SK-N-SH (cell line): ENCODE measurements around the gene CEP85. TPM values are rescaled to one million over a fixed set of nuclear protein-coding genes. Genes with fewer than 3 reads are reported as not detected.

ENCODE experiments used
- CTCF ChIA-PET: fragments of 300-600, 350-600 bp; formaldehyde crosslinking; extraction: SDS; loops from one replicate; lab custom pipeline; 2021; lab: Yijun Ruan, JAX
- POLR2A ChIA-PET: fragments of 350-600 bp; sonication (Branson Sonifier 250); formaldehyde crosslinking; extraction: SDS; loops from one replicate; lab custom pipeline; 2020; ENCODE audit warnings: antibody characterized with exemption, inconsistent platforms; lab: Yijun Ruan, JAX
- DNase-seq: peaks from one replicate; pipeline ENCODE4 v3.0.0; 2012
- H2AFZ ChIP-seq: fragments of 200-600 bp; sonication (generic); 2 replicates; pipeline ENCODE4 v1.8.1; 2016; ENCODE audit warnings: antibody characterized with exemption, mild to moderate bottlenecking, low read depth
- H3F3A ChIP-seq: fragments of 200-600 bp; sonication (generic); replicated peaks from 2 replicates; pipeline ENCODE3; 2016; ENCODE audit warnings: antibody characterized with exemption, mild to moderate bottlenecking; ENCODE audit not compliant: insufficient read depth
- H3K27ac ChIP-seq, 2 experiments: fragments of 200-500 bp in 1 of 2; fragments of 200-600 bp in 1 of 2; sonication (Bioruptor generic) in 1 of 2; sonication (generic), shearing (Covaris generic) in 1 of 2; 2 replicates each; pipeline versions ENCODE4 v1.5.1 to v1.6.1; 2014 to 2016; ENCODE audit warnings: low read depth in 2 of 2, inconsistent platforms in 1 of 2, low read length in 1 of 2, mild to moderate bottlenecking in 1 of 2, mixed read lengths in 1 of 2
- H3K27me3 ChIP-seq: fragments of 200-600 bp; sonication (generic), shearing (Covaris generic); 2 replicates; pipeline ENCODE4 v1.6.1; 2016; ENCODE audit warnings: mixed run types; ENCODE audit not compliant: insufficient read depth
- H3K36me3 ChIP-seq, 2 experiments: fragments of 200-500 bp in 1 of 2; fragments of 200-600 bp in 1 of 2; sonication (Bioruptor generic) in 1 of 2; sonication (generic) in 1 of 2; replicated peaks in 1 of 2; 2 replicates each; pipeline versions ENCODE3 to v1.5.1; 2014 to 2016; ENCODE audit warnings: low read length in 1 of 2, mild to moderate bottlenecking in 1 of 2; ENCODE audit not compliant: insufficient read depth in 2 of 2, control insufficient read depth in 1 of 2
- H3K4me1 ChIP-seq, 2 experiments: fragments of 200-500 bp in 1 of 2; fragments of 200-600 bp in 1 of 2; sonication (Bioruptor generic) in 1 of 2; sonication (generic), shearing (Covaris generic) in 1 of 2; 2 replicates each; pipeline versions ENCODE4 v1.5.1 to v1.6.1; 2014 to 2016; ENCODE audit warnings: low read depth in 1 of 2, low read length in 1 of 2, mixed run types in 1 of 2; ENCODE audit not compliant: insufficient read depth in 2 of 2, control insufficient read depth in 1 of 2
- H3K4me2 ChIP-seq: fragments of 200-600 bp; sonication (generic), shearing (Covaris generic); 2 replicates; pipeline ENCODE4 v1.6.1; 2017; ENCODE audit warnings: mixed run types
- H3K4me3 ChIP-seq, 2 experiments: fragments of 200-500 bp in 1 of 2; fragments of 200-600 bp in 1 of 2; sonication (Bioruptor generic) in 1 of 2; sonication (generic), shearing (Covaris generic) in 1 of 2; 2 replicates each; pipeline versions ENCODE4 v1.5.1 to v1.8.1; 2014 to 2016; ENCODE audit warnings: low read depth in 2 of 2, inconsistent platforms in 1 of 2, low read length in 1 of 2, mild to moderate bottlenecking in 1 of 2, mixed read lengths in 1 of 2, moderate library complexity in 1 of 2
- H3K79me2 ChIP-seq: fragments of 200-600 bp; sonication (generic); 2 replicates; pipeline ENCODE4 v1.8.1; 2017; ENCODE audit warnings: mild to moderate bottlenecking; ENCODE audit not compliant: insufficient read depth
- H3K9ac ChIP-seq: fragments of 200-600 bp; sonication (generic); 2 replicates; pipeline ENCODE4 v1.6.1; 2017; ENCODE audit warnings: mixed run types
- H3K9me2 ChIP-seq: fragments of 200-600 bp; sonication (generic); 2 replicates; pipeline ENCODE4 v1.6.1; 2017; ENCODE audit warnings: mixed run types
- H3K9me3 ChIP-seq: fragments of 200-600 bp; sonication (generic); 2 replicates; pipeline ENCODE4 v1.6.1; 2017; ENCODE audit warnings: mixed run types, mild to moderate bottlenecking, moderate library complexity
- H4K20me1 ChIP-seq: fragments of 200-600 bp; sonication (generic); 2 replicates; pipeline ENCODE4 v1.6.1; 2017; ENCODE audit warnings: mild to moderate bottlenecking, mixed run types; ENCODE audit not compliant: insufficient read depth
- FOSL2 ChIP-seq: IDR thresholded peaks from 2 replicates; pipeline ENCODE4 v1.4.0; 2012; ENCODE audit warnings: low read depth, mild to moderate bottlenecking, moderate library complexity, borderline replicate concordance
- FOXJ3 ChIP-seq: sonication (generic); formaldehyde crosslinking; IDR thresholded peaks from 2 replicates; pipeline ENCODE4 v1.5.1; 2020; ENCODE audit warnings: mild to moderate bottlenecking, missing genetic modification reagents
- FOXM1 ChIP-seq: IDR thresholded peaks from 2 replicates; pipeline ENCODE4 v1.4.0; 2012; ENCODE audit warnings: low read depth, mild to moderate bottlenecking
- JUND ChIP-seq: IDR thresholded peaks from 2 replicates; pipeline ENCODE4 v1.4.0; 2012
- MAX ChIP-seq: IDR thresholded peaks from 2 replicates; pipeline ENCODE4 v1.4.0; 2012; ENCODE audit warnings: low read depth
- RAD21 ChIP-seq: IDR thresholded peaks from 2 replicates; pipeline ENCODE4 v1.6.1; 2012; ENCODE audit warnings: mild to moderate bottlenecking, low read length
- REST ChIP-seq: IDR thresholded peaks from 2 replicates; pipeline ENCODE4 v1.6.1; 2012; ENCODE audit warnings: mild to moderate bottlenecking, low read depth, low read length, moderate library complexity
- RXRA ChIP-seq: IDR thresholded peaks from 2 replicates; pipeline ENCODE4 v1.4.0; 2012; ENCODE audit warnings: low read depth, mild to moderate bottlenecking, borderline replicate concordance
- SMC3 ChIP-seq: IDR thresholded peaks from 2 replicates; pipeline ENCODE4 v1.6.1; 2012; ENCODE audit warnings: low read depth, low read length, improper control_type of control experiment
- TEAD4 ChIP-seq: IDR thresholded peaks from 2 replicates; pipeline ENCODE4 v1.4.0; 2012; ENCODE audit warnings: mild to moderate bottlenecking, borderline replicate concordance; ENCODE audit not compliant: insufficient read depth
- USF2 ChIP-seq: fragments of 150-350 bp; IDR thresholded peaks from 2 replicates; pipeline ENCODE4 v1.6.1; 2017; ENCODE audit warnings: antibody characterized with exemption, low read length, low read depth, borderline replicate concordance
- YY1 ChIP-seq: IDR thresholded peaks from 2 replicates; pipeline ENCODE4 v1.4.0; 2012; ENCODE audit warnings: low read depth, mild to moderate bottlenecking
- ZBTB33 ChIP-seq: IDR thresholded peaks from 2 replicates; pipeline ENCODE4 v1.4.0; 2012; ENCODE audit warnings: low read depth, borderline replicate concordance
- WGBS: methylation state at CpG from one replicate; pipeline ENCODE4 v1.1.6; 2017; ENCODE audit warnings: low lambda C conversion rate; 5-methylcytosine and 5-hydroxymethylcytosine counted together
- polyA plus RNA-seq, 3 experiments: library from polyadenylated mRNA; depleted of rRNA; stranded (reverse); fragments of >200 nt; gene quantifications; 2 replicates each; pipeline ENCODE4 v1.2.3, GENCODE V29; 2012
- TF ChIP-seq, protein P1 (sequence below): fragments of 200-600 bp; sonication (generic); IDR thresholded peaks from 2 replicates; pipeline ENCODE4 v1.6.1; 2017; ENCODE audit warnings: antibody characterized with exemption, mild to moderate bottlenecking, moderate library complexity

CEP85 gene
- polyA plus RNA-seq, 1 of the 3 experiments (the other 2 are of a cell fraction): 12.1 TPM

DNA sequence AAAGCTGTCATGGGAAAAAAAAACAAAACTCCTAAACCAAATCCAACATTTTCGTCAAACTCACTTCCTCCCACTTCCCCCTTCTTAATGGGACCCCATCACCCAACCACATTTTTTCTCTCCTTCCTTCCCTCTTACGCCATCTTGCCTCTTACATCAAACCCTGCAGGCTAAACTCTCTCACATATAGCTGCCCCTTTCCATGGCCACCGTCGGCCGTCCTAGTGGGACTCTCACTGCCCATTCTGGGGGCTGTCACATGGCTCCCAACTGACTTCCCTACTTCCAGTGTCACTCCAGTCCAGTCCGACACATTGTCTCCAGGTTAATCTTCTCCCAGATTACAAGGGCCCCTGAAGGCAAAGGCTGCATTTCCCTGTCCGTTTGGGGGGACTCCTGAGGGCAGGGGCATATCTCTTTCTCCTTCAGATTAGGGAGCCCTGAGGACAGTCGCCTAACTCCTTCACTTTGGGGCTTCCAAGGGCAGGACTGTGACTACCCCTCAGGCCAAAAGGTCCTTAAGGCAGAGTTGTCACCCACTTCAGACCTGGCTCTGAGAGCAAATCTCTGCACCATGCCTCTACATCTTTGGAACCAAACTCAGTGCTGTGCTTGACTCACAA, 71.8 kb downstream of the CEP85 start:
- POLR2A ChIA-PET: no interaction called here

DNA sequence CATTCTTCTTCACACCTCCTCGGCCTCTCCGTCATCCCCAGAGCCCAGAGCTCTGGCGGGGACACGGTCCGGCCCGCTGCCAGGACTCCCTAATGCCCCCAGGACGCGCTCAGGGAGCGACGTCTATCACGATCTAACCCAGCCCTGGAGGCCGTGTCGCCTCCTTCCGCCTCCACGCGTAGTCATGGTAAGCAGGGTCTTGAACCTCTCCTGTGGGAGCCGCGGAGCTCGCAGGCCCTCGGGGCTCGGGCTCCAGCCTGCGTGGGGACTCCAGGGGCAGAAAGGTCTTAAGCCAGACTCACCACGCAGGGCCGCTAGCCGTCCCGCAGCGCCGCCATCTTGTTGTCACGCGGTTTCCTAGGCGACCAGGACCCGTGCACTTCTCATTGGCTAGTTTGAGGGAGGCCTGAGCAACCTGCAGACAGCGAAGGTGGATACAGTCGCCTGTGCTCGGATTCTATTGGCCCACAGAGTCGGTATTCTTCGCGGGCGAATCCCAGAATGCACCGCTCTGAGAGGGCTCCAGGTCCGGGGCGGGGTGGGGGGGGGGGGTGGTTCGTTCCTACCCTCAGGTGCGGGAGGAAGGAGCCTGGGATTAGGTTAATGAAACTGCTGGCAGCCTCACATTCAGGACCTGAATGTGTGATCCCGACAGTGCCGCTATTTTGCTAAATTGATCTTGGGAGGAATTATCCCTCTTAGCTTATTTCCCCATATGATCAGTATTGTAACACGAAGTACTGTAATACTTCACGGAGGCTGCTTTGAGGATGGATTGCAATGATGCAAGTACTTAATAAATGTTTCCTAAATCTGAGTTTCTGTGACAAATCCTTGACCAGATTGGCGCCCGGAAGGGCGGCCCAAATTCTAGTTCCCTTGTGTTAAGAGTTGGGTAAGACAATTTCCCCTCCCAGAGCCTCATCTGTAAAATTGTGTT, 72.6 kb downstream of the CEP85 start, which contains the start of gene UBXN11:
TSS of gene UBXN11 (minus strand) at position 347 of the 940 bp plus-strand sequence. CDS start 3,753 bp downstream, outside the sequence.
- Histone ChIP-seq H3K27me3 (no peaks in the 10 kb centered on the region; the same call in 1 of the 2 replicates), H3K9me2 (no peaks in the 10 kb centered on the region), H3K4me1 (peaks cover 0 to 9% of the 10 kb centered on the region in 2 experiments; a peak in 1 of 4 replicates), H3K4me2 (peak within 1 kb of the TSS; percentile 98), H3K4me3 (peak within 1 kb of the TSS; percentile 81 to 92), H3K9ac (peak within 1 kb of the TSS; percentile 88), H4K20me1 (no peaks in the 10 kb centered on the region), H2AFZ (peak within 1 kb of the TSS; percentile 95), H3K9me3 (no peaks in the 10 kb centered on the region), H3F3A (no peaks in the 10 kb centered on the region), H3K79me2 (peaks cover 8% of the 10 kb centered on the region; the same call in 1 of the 2 replicates), H3K27ac (peak within 1 kb of the TSS; percentile 27 to 58; a peak in 3 of 4 replicates), H3K36me3 (no peaks in the 10 kb centered on the region)
- ChIA-PET CTCF (interaction anchor here (0.8 to 5.6 kb wide), 7 partner anchors 11 to 110 kb away, joined by 3 to 41 read pairs (median 6); partner anchors contain the start of genes CD52 and SH3BGRL3), POLR2A (no interaction called here)
- DNase-seq: peak; percentile 96
- WGBS: 3% methylated on average over 19 of the region's 51 CpGs
- TF ChIP-seq USF2: no peak
- no peak for TF ChIP-seq TEAD4
- TF ChIP-seq YY1: peak; percentile 97
- TF ChIP-seq FOSL2: no peak
- TF ChIP-seq, protein P1, sequence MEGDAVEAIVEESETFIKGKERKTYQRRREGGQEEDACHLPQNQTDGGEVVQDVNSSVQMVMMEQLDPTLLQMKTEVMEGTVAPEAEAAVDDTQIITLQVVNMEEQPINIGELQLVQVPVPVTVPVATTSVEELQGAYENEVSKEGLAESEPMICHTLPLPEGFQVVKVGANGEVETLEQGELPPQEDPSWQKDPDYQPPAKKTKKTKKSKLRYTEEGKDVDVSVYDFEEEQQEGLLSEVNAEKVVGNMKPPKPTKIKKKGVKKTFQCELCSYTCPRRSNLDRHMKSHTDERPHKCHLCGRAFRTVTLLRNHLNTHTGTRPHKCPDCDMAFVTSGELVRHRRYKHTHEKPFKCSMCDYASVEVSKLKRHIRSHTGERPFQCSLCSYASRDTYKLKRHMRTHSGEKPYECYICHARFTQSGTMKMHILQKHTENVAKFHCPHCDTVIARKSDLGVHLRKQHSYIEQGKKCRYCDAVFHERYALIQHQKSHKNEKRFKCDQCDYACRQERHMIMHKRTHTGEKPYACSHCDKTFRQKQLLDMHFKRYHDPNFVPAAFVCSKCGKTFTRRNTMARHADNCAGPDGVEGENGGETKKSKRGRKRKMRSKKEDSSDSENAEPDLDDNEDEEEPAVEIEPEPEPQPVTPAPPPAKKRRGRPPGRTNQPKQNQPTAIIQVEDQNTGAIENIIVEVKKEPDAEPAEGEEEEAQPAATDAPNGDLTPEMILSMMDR: no peak
- TF ChIP-seq SMC3: no peak
- no peak for TF ChIP-seq JUND
- TF ChIP-seq RAD21: no peak
- TF ChIP-seq FOXJ3 (CRISPR knock-in tag): no peak
- TF ChIP-seq MAX: peak; percentile 66
- no peak for TF ChIP-seq REST
- peak; percentile 69; the same call in 1 of the 2 replicates for TF ChIP-seq FOXM1
- no peak for TF ChIP-seq ZBTB33

More for the DNA sequence above, 71.8 kb downstream of the CEP85 start:
- no peak for DNase-seq
- peak overlapping the region; percentile 98 for H3K4me2 ChIP-seq
- H3K9ac ChIP-seq: peak overlapping the region; percentile 88
- peak overlapping the region; percentile 12 to 27; a peak in 2 of 4 replicates for H3K27ac ChIP-seq
- H3K36me3 ChIP-seq: no peaks in the 10 kb centered on the region
- H3K4me1 ChIP-seq: peaks cover 0 to 9% of the 10 kb centered on the region in 2 experiments; a peak in 1 of 4 replicates
- TF ChIP-seq RXRA (no peak), JUND (no peak)
- no peaks in the 10 kb centered on the region for H3K9me3 ChIP-seq
- H3K4me3 ChIP-seq: peak overlapping the region; percentile 81 to 92
- WGBS: 16% methylated on average over 8 of the region's 8 CpGs
- CTCF ChIA-PET: interaction anchor here (1.3 to 5.6 kb wide), 4 partner anchors 16 to 111 kb away, joined by 3 to 41 read pairs (median 10); no protein-coding TSS in a partner anchor
- H3F3A ChIP-seq: no peaks in the 10 kb centered on the region
- H3K9me2 ChIP-seq: no peaks in the 10 kb centered on the region
- H2AFZ ChIP-seq: peak overlapping the region; percentile 95
- no peaks in the 10 kb centered on the region for H4K20me1 ChIP-seq
- H3K79me2 ChIP-seq: peaks cover 8% of the 10 kb centered on the region; the same call in 1 of the 2 replicates
- no peaks in the 10 kb centered on the region; the same call in 1 of the 2 replicates for H3K27me3 ChIP-seq
